ACHN (cell line): ENCODE measurements around the gene RBM10.
A peak's percentile ranks its signal among the peaks of the same experiment; 100 is the strongest.

Experiments used
- DNase-seq: peaks from one replicate; pipeline ENCODE4 v3.0.0-alpha.2; 2015
- in situ Hi-C: cut with HindIII; loops from 2 replicates; pipeline ENCODE4 v1.10.0; 2017; ENCODE audit warnings: low sequenced_read_pairs, low pct_ligation_motif_present, low pct_unique_long_range_greater_than_20kb

The RBM10 gene

DNA sequence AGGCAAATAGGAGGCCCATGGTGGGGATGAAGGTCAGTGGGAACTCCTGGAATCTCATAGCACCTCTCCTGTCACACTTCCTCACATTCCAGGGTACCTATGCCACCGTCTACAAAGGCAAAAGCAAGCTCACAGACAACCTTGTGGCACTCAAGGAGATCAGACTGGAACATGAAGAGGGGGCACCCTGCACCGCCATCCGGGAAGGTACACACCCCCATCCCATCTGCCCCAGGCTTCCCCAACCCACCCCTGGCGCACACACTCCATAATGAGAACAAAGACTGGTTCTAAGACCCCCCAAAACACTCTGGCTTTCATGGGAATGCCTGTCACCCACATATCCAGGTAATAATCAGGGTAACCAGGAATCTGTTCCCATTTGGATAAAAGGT is 79.9 kb downstream of the RBM10 start:
- in situ Hi-C loops, result no loop called here
- DNase-seq, result no peak

GRCh38 chrX:47226071-47226470 is 81.0 kb downstream of the RBM10 start:
- DNase-seq, result no peak
- in situ Hi-C loops, result no loop called here

DNA sequence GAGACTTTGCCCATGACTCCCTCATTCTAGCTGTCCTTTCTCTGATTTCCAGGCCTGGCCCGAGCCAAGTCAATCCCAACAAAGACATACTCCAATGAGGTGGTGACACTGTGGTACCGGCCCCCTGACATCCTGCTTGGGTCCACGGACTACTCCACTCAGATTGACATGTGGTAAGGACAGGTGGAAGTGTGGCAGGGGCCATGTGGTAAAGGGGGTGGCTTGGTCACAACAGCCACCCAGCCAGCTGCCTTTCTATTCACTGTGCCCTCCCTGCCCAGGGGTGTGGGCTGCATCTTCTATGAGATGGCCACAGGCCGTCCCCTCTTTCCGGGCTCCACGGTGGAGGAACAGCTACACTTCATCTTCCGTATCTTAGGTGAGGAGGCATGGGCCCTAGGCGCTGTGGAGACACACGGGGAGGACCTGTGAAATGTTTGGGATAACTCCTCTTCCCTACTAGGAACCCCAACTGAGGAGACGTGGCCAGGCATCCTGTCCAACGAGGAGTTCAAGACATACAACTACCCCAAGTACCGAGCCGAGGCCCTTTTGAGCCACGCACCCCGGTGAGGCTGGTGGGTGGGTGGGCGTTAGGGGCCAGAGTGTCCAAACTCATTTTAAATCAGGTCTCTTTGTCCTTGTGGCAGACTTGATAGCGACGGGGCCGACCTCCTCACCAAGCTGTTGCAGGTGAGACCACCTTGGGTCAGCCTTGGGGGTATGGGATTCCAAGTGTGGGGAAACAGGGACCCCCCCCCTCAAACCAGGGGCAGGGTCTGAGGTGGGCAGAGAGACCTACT is 81.7 kb downstream of the RBM10 start:
- in situ Hi-C loops, result no loop called here
- no peak for DNase-seq

DNA sequence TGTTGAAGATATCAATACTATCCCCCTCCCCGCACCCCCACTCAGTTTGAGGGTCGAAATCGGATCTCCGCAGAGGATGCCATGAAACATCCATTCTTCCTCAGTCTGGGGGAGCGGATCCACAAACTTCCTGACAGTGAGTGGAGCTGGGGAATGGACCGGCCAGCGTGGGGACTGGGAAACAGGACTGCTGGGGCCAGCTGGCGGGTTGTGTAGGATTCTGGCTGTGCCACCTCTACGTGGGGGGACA is 82.2 kb downstream of the RBM10 start:
- in situ Hi-C loops, result no loop called here
- no peak for DNase-seq

- no peak for DNase-seq
- in situ Hi-C loops, result no loop called here
Measured at GRCh38 chrX:47228550-47229270, 83.7 kb downstream of the RBM10 start.

- no peak for DNase-seq
- in situ Hi-C loops, result no loop called here
Measured at GRCh38 chrX:47229427-47229826, 84.4 kb downstream of the RBM10 start.

DNA sequence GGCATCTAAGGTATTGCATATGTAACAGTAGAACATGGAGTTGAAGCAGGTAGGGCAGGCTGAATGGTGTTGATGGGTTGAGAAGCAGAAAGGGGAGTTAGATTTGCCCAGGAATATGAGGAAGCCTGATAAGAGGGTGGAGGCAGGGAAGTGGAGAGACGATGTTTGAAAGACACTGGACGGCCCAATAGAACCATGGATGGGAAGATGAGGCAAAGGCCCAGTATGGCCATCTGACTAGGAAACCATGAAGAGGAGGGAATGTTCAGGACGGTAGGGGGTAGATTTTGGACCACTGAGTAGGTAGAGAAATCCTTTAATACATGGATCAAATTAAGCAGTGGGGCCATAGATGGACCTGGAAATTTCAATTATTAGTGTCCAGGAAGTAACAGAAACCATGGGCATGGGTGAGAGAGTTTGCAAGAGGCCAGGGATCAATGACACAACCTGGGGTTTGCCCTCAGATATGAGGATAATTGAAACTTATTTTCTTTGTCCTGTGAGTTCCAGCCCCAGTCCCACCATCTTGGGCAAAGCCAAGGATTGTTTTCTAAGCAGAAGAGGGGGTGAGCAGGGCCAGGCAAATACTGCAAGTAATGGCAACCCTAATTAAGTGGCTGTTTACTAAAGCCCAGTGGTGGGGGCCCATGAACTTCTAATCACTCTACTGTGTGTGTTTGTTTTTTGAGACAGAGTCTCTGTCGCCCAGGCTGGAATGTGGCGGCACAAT is 85.3 kb downstream of the RBM10 start:
- in situ Hi-C loops, result no loop called here
- no peak for DNase-seq

DNA sequence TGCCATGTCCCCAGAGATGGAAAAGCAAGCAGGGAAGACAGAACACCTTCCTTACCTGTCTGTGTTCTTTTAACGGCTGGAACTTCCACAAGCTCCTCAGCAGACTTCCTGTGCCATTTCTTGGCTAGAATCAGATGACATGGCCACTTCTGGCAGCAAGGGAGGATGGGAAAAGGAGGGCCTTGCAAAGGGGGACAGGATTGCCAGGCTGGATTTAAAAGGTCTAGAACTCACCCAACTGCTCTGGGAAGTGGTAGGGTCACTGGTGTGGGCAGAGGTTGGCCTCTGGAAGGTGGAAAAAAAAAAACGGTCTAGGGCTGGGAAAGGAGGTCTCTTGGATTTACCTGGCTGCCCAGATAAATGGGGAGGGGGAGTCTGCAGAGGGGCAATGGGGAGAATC is 86.1 kb downstream of the RBM10 start:
- in situ Hi-C loops, result no loop called here

GRCh38 chrX:47232197-47232802 is 87.3 kb downstream of the RBM10 start:
- DNase-seq, result no peak
- in situ Hi-C loops, result no loop called here

More for the DNA sequence above, 86.1 kb downstream of the RBM10 start:
- no peak for DNase-seq

- in situ Hi-C loops, result no loop called here
- DNase-seq, result peak; percentile 29
Measured at GRCh38 chrX:47232803-47233332, 87.8 kb downstream of the RBM10 start, which contains the start of gene USP11. USP11 (plus strand) TSS chrX:47233009; CDS start chrX:47233044, 35 bp downstream.

GRCh38 chrX:47233333-47234113 is 88.5 kb downstream of the RBM10 start:
- in situ Hi-C loops, result no loop called here

DNA sequence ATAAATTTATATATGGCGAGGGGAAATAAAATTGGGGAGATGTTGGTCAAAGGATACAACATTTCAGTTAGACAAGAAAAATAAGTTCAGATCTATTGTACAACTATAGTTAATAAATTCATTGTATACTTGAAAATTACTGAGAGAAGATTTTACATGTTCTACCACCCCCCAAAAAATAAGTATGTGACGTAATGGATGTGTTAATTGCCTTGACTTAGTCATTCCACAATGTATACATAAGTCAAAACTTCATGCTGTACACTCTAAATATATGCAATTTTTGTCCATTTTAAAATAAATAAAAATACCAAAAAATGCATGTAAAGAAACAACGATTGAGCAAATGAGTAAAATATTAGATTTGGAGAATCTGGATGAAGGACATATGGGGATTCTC is 89.6 kb downstream of the RBM10 start:
- no peak for DNase-seq
- in situ Hi-C loops, result no loop called here

More at GRCh38 chrX:47233333-47234113, 88.5 kb downstream of the RBM10 start:
- peak; percentile 89 for DNase-seq

- in situ Hi-C loops, result no loop called here
- DNase-seq, result no peak
Measured at GRCh38 chrX:47235691-47236103, 90.7 kb downstream of the RBM10 start.
